ENCODE data around the gene THEM5.
"Not testable (repeated sequence)": the region's sequence is repeated elsewhere in the genome, so short reads cannot be mapped to it uniquely, and the experiment has no call there.

THEM5 gene

GRCh38 chr1:151882466-151882865, 29.0 kb upstream of the THEM5 start:
- H3K27ac Mint-ChIP-seq, result no peak overlapping the region
- no peaks in the 10 kb centered on the region for H3K27me3 Mint-ChIP-seq
- peaks cover 3% of the 10 kb centered on the region for H3K4me1 Mint-ChIP-seq (ENCODE audit: low read depth)
- no peak overlapping the region for H3K4me3 Mint-ChIP-seq
- H3K9me3 Mint-ChIP-seq, result no peaks in the 10 kb centered on the region
- peaks cover 38% of the 10 kb centered on the region for H3K36me3 Mint-ChIP-seq (ENCODE audit: low read depth)

- peaks cover 3% of the 10 kb centered on the region for H3K4me1 Mint-ChIP-seq (ENCODE audit: low read depth)
- H3K27ac Mint-ChIP-seq, result no peak overlapping the region
- no peak overlapping the region for H3K4me3 Mint-ChIP-seq
- H3K36me3 Mint-ChIP-seq (ENCODE audit: low read depth), result peaks cover 39% of the 10 kb centered on the region
- H3K27me3 Mint-ChIP-seq, result no peaks in the 10 kb centered on the region
- H3K9me3 Mint-ChIP-seq, result no peaks in the 10 kb centered on the region
Observed at GRCh38 chr1:151881479-151881878, 28.0 kb upstream of the THEM5 start.

- H3K27ac Mint-ChIP-seq, result no peak overlapping the region
- H3K27me3 Mint-ChIP-seq, result no peaks in the 10 kb centered on the region
- no peaks in the 10 kb centered on the region for H3K9me3 Mint-ChIP-seq
Observed at GRCh38 chr1:151875419-151876097, 22.0 kb upstream of the THEM5 start.

GRCh38 chr1:151872776-151873175, 19.3 kb upstream of the THEM5 start:
- H3K4me1 Mint-ChIP-seq (ENCODE audit: low read depth), result peaks cover 18% of the 10 kb centered on the region

More at GRCh38 chr1:151875419-151876097, 22.0 kb upstream of the THEM5 start:
- H3K4me3 Mint-ChIP-seq, result no peak overlapping the region
- peaks cover 49% of the 10 kb centered on the region for H3K36me3 Mint-ChIP-seq (ENCODE audit: low read depth)
- peaks cover 11% of the 10 kb centered on the region for H3K4me1 Mint-ChIP-seq (ENCODE audit: low read depth)

GRCh38 chr1:151871284-151872030, 17.9 kb upstream of the THEM5 start:
- Mint-ChIP-seq H3K4me1 (ENCODE audit: low read depth) (peaks cover 22% of the 10 kb centered on the region), H3K4me3 (no peak overlapping the region), H3K9me3 (no peaks in the 10 kb centered on the region), H3K27me3 (no peaks in the 10 kb centered on the region), H3K27ac (no peak overlapping the region), H3K36me3 (ENCODE audit: low read depth) (peaks cover 29% of the 10 kb centered on the region)

More at GRCh38 chr1:151872776-151873175, 19.3 kb upstream of the THEM5 start:
- H3K27ac Mint-ChIP-seq, H3K27me3 Mint-ChIP-seq, H3K4me3 Mint-ChIP-seq, H3K9me3 Mint-ChIP-seq: not testable (repeated sequence)
- peaks cover 37% of the 10 kb centered on the region for H3K36me3 Mint-ChIP-seq (ENCODE audit: low read depth)

GRCh38 chr1:151868486-151868885, 15.0 kb upstream of the THEM5 start:
- Mint-ChIP-seq H3K9me3 (no peaks in the 10 kb centered on the region), H3K27me3 (no peaks in the 10 kb centered on the region), H3K4me3 (no peak overlapping the region), H3K36me3 (ENCODE audit: low read depth) (peaks cover 7% of the 10 kb centered on the region), H3K4me1 (ENCODE audit: low read depth) (peaks cover 12% of the 10 kb centered on the region), H3K27ac (no peak overlapping the region)

GRCh38 chr1:151867765-151868411, 14.4 kb upstream of the THEM5 start:
- Mint-ChIP-seq H3K36me3 (ENCODE audit: low read depth) (peaks cover 1% of the 10 kb centered on the region), H3K4me3 (no peak overlapping the region), H3K9me3 (no peaks in the 10 kb centered on the region), H3K4me1 (ENCODE audit: low read depth) (peaks cover 12% of the 10 kb centered on the region), H3K27me3 (no peaks in the 10 kb centered on the region), H3K27ac (no peak overlapping the region)

- H3K9me3 Mint-ChIP-seq, result no peaks in the 10 kb centered on the region
- H3K4me3 Mint-ChIP-seq, result no peak overlapping the region
- peaks cover 12% of the 10 kb centered on the region for H3K4me1 Mint-ChIP-seq (ENCODE audit: low read depth)
- no peaks in the 10 kb centered on the region for H3K36me3 Mint-ChIP-seq (ENCODE audit: low read depth)
- H3K27ac Mint-ChIP-seq, result no peak overlapping the region
- no peaks in the 10 kb centered on the region for H3K27me3 Mint-ChIP-seq
Observed at GRCh38 chr1:151867321-151867720, 13.8 kb upstream of the THEM5 start.

- Mint-ChIP-seq H3K27me3 (no peaks in the 10 kb centered on the region), H3K27ac (no peak overlapping the region), H3K9me3 (no peaks in the 10 kb centered on the region), H3K4me1 (ENCODE audit: low read depth) (peaks cover 12% of the 10 kb centered on the region), H3K36me3 (ENCODE audit: low read depth) (no peaks in the 10 kb centered on the region), H3K4me3 (no peak overlapping the region)
Observed at GRCh38 chr1:151864411-151864810, 10.9 kb upstream of the THEM5 start.

- no peak overlapping the region for H3K4me3 Mint-ChIP-seq
- no peak overlapping the region for H3K27ac Mint-ChIP-seq
Observed at GRCh38 chr1:151862604-151863003, 9.1 kb upstream of the THEM5 start.

GRCh38 chr1:151860504-151861187, 7.1 kb upstream of the THEM5 start:
- Mint-ChIP-seq H3K4me3 (no peak overlapping the region), H3K4me1 (ENCODE audit: low read depth) (no peaks in the 10 kb centered on the region), H3K36me3 (ENCODE audit: low read depth) (no peaks in the 10 kb centered on the region), H3K9me3 (no peaks in the 10 kb centered on the region), H3K27ac (no peak overlapping the region), H3K27me3 (no peaks in the 10 kb centered on the region)

More at GRCh38 chr1:151862604-151863003, 9.1 kb upstream of the THEM5 start:
- Mint-ChIP-seq H3K9me3 (no peaks in the 10 kb centered on the region), H3K27me3 (no peaks in the 10 kb centered on the region), H3K4me1 (ENCODE audit: low read depth) (peaks cover 2% of the 10 kb centered on the region), H3K36me3 (ENCODE audit: low read depth) (no peaks in the 10 kb centered on the region)

GRCh38 chr1:151859891-151860293, 6.4 kb upstream of the THEM5 start:
- no peak overlapping the region for H3K4me3 Mint-ChIP-seq
- H3K27me3 Mint-ChIP-seq, result no peaks in the 10 kb centered on the region

GRCh38 chr1:151858886-151859665, 5.6 kb upstream of the THEM5 start:
- no peak overlapping the region for H3K4me3 Mint-ChIP-seq
- H3K27ac Mint-ChIP-seq, result no peak overlapping the region
- no peaks in the 10 kb centered on the region for H3K27me3 Mint-ChIP-seq
- H3K36me3 Mint-ChIP-seq (ENCODE audit: low read depth), result no peaks in the 10 kb centered on the region
- H3K4me1 Mint-ChIP-seq (ENCODE audit: low read depth), result no peaks in the 10 kb centered on the region
- H3K9me3 Mint-ChIP-seq, result no peaks in the 10 kb centered on the region

More at GRCh38 chr1:151859891-151860293, 6.4 kb upstream of the THEM5 start:
- no peak overlapping the region for H3K27ac Mint-ChIP-seq
- no peaks in the 10 kb centered on the region for H3K4me1 Mint-ChIP-seq (ENCODE audit: low read depth)
- no peaks in the 10 kb centered on the region for H3K9me3 Mint-ChIP-seq
- H3K36me3 Mint-ChIP-seq (ENCODE audit: low read depth), result no peaks in the 10 kb centered on the region

GRCh38 chr1:151858030-151858746, 4.7 kb upstream of the THEM5 start:
- Mint-ChIP-seq H3K27ac (no peak overlapping the region), H3K4me1 (ENCODE audit: low read depth) (no peaks in the 10 kb centered on the region), H3K36me3 (ENCODE audit: low read depth) (no peaks in the 10 kb centered on the region), H3K4me3 (no peak overlapping the region), H3K9me3 (no peaks in the 10 kb centered on the region), H3K27me3 (no peaks in the 10 kb centered on the region)

All from stimulated activated naive CD8-positive, alpha-beta T cell treated with anti-CD3 and anti-CD28 coated beads, Interleukin-15, Interleukin-2, amounts not matched to agents 100 ng/mL and 50 ng/mL, for 24 hours (primary cell).